ENCODE measurements around the gene PPP2R2C. TPM values are rescaled to one million over a fixed set of nuclear protein-coding genes. Genes with fewer than 3 reads are reported as not detected.

The PPP2R2C gene
- total and polyA plus RNA-seq, 12 donors = 0.14 to 10.6 (median 4.2) TPM

DNA sequence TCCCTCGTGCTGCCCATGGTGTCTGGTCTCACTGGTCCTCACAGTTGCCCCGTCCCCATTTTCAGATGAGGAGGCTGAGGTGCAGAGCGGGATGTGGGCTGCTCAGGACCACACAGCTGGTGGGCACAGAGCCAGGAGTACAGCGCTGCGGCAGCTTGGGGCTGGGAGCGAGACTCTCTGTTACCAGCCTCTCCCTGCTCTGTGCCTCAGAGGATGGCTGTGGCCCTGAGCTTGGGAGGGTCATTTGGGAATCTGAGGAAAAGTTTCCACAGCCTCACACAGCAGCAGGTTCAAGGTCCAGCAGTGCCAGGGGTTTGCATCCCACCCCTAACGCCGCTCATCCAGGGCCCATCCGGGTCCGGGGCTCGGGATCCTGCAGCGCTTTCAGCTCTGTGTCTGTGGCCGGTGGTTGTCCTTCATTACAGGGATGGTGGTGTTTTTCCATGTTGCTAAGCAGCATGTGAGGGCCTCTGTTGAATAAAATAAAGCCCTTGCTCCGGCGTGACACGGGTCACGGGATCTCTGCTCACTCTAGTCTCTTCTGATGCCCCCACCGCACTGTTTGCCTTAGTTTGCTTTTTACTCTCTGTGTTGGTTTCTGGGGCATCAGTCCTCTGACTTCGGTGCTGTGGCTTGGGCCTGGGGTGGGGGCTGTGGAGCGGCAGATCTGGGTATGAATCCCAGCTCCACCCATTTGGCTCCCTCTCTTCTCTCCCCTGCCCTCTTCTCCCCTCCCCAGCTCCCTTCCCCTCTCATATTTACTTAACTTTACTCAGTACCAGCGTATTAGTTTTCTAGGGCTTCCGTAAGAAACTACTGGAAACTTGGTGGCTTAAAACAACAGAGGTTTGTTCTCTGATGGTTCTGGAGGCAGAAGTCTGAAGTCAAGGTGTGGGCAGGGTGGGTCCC is 196.3 kb downstream of the PPP2R2C start:
- TF ChIP-seq, protein P1, sequence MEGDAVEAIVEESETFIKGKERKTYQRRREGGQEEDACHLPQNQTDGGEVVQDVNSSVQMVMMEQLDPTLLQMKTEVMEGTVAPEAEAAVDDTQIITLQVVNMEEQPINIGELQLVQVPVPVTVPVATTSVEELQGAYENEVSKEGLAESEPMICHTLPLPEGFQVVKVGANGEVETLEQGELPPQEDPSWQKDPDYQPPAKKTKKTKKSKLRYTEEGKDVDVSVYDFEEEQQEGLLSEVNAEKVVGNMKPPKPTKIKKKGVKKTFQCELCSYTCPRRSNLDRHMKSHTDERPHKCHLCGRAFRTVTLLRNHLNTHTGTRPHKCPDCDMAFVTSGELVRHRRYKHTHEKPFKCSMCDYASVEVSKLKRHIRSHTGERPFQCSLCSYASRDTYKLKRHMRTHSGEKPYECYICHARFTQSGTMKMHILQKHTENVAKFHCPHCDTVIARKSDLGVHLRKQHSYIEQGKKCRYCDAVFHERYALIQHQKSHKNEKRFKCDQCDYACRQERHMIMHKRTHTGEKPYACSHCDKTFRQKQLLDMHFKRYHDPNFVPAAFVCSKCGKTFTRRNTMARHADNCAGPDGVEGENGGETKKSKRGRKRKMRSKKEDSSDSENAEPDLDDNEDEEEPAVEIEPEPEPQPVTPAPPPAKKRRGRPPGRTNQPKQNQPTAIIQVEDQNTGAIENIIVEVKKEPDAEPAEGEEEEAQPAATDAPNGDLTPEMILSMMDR (IDR thresholded peaks at IDR 0.05) = no peak
- ATAC-seq = peak in 4 of 8 donors; percentile 8 to 49 (median 30)
- Histone ChIP-seq H3K36me3 (peaks cover 0 to 24% (median 0%) of the 10 kb centered on the region in 9 donors), H3K4me3 (no peak overlapping the region), H3K27ac (peak overlapping the region; percentile 50 to 86 (median 78)), H3K4me1 (peaks cover 55 to 100% (median 82%) of the 10 kb centered on the region in 9 donors), H3K9me3 (no peaks in the 10 kb centered on the region), H3K27me3 (peaks cover 0 to under 1% (median 0%) of the 10 kb centered on the region in 7 donors)
- intact Hi-C loops (cut with DNase I) = no loop called here
- DNase-seq = peak in 1 of 2 donors; percentile 31
- 67 to 70% methylated on average over 22 of the region's 22 CpGs for WGBS, 2 donors

- no peaks in the 10 kb centered on the region for H3K9me3 ChIP-seq
- intact Hi-C loops (cut with DNase I) = no loop called here
- H3K4me1 ChIP-seq = peaks cover 59 to 100% (median 86%) of the 10 kb centered on the region in 9 donors
- TF ChIP-seq, protein P1 (IDR thresholded peaks at IDR 0.05) = no peak
- ATAC-seq (no peak), DNase-seq (no peak)
- peak overlapping the region in 3 of 10 donors; percentile 69 to 86 (median 85) for H3K27ac ChIP-seq
- 86 to 87% methylated on average over 10 of the region's 10 CpGs for WGBS, 2 donors
- H3K27me3 ChIP-seq = peaks cover 0 to 9% (median 0%) of the 10 kb centered on the region in 7 donors
- no peak overlapping the region for H3K4me3 ChIP-seq
- H3K36me3 ChIP-seq = peaks cover 0 to 22% (median 0%) of the 10 kb centered on the region in 9 donors
These were observed 197.1 kb downstream of the PPP2R2C start for GRCh38 chr4:6275351-6275750.

- TF ChIP-seq, protein P1 (IDR thresholded peaks at IDR 0.05) = no peak
- Histone ChIP-seq H3K9me3 (no peaks in the 10 kb centered on the region), H3K27me3 (peaks cover 0 to 22% (median 0%) of the 10 kb centered on the region in 7 donors), H3K4me1 (peaks cover 59 to 90% (median 76%) of the 10 kb centered on the region in 9 donors), H3K36me3 (peaks cover 0 to 10% (median 0%) of the 10 kb centered on the region in 9 donors), H3K4me3 (peak overlapping the region in 1 of 10 donors; percentile 2), H3K27ac (peak overlapping the region in 6 of 10 donors; percentile 36 to 91 (median 84))
- intact Hi-C loops (cut with DNase I) = no loop called here
- 38 to 45% methylated on average over 1 of the region's 1 CpG for WGBS, 2 donors
- DNase-seq (no peak), ATAC-seq (no peak)
These were observed 198.8 kb downstream of the PPP2R2C start for GRCh38 chr4:6273661-6273990.

DNA sequence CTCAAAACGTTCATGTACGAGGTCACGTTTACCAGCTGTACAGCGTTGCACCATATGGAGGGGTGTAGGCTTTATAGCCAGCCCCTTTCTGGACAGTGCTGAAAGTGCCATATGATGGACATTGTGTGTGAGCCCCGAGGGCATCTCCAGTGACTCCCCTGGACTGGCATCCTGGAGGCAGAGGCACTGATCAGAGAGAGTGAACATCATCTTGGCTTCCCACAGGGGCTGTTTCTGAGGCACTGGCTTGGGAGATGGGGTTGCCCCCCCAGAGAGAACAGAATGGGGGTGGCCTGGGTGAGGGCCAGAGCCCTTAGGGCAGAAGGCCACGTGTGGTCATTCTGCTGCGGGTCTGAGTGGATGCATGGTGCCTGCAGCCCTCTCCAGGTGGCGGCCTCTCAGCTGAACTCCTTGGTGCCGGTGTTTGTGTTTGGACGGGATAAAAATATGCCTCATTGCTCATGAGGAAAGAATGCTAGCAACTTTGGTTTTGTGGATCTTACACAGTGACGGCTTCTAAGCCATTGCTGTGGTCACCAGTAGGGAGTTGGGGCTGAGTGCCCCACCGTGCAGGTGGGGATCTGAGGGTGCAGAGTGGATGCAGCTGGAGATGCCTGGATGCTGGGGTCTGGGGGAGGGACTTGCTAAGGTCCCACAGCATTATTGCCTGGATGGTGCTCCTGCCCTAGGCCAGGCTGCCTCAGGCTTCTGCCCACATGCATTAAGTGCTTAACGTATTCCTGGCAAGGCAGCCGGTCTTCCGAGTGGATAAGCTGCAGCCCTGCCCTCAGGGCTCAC is 199.4 kb downstream of the PPP2R2C start:
- H3K27me3 ChIP-seq = peaks cover 0 to 26% (median 0%) of the 10 kb centered on the region in 7 donors
- peaks cover 54 to 84% (median 71%) of the 10 kb centered on the region in 9 donors for H3K4me1 ChIP-seq
- TF ChIP-seq, protein P1 (IDR thresholded peaks at IDR 0.05) = no peak
- H3K27ac ChIP-seq = peak overlapping the region in 7 of 10 donors; percentile 13 to 92 (median 85)
- WGBS, 2 donors = 30 to 41% methylated on average over 15 of the region's 15 CpGs
- DNase-seq (peak in 1 of 2 donors; percentile 31), ATAC-seq (peak in 3 of 8 donors; percentile 2 to 5 (median 5))
- H3K36me3 ChIP-seq = peaks cover 0 to 7% (median 0%) of the 10 kb centered on the region in 9 donors
- intact Hi-C loops (cut with DNase I) = no loop called here
- no peaks in the 10 kb centered on the region for H3K9me3 ChIP-seq
- peak overlapping the region in 1 of 10 donors; percentile 2 for H3K4me3 ChIP-seq
